KMS-11 (cell line): ENCODE data around the gene SEC24D.

Source experiments
- H2AFZ ChIP-seq: fragments of 200-600 bp; sonication (generic); 2 replicates; pipeline ENCODE4 v1.6.1; 2016; ENCODE audit warnings: antibody characterized with exemption, mixed run types, low read depth
- H3K27ac ChIP-seq: fragments of 200-600 bp; sonication (generic); 2 replicates; pipeline ENCODE4 v1.6.1; 2016; ENCODE audit warnings: mild to moderate bottlenecking, mixed run types
- H3K27me3 ChIP-seq: fragments of 200-600 bp; sonication (generic); 2 replicates; pipeline ENCODE4 v1.6.1; 2017; ENCODE audit warnings: mild to moderate bottlenecking, low read depth, mixed run types, moderate library complexity; ENCODE audit not compliant: insufficient read depth
- H3K36me3 ChIP-seq: fragments of 200-600 bp; sonication (generic); 2 replicates; pipeline ENCODE4 v1.6.1; 2017; ENCODE audit warnings: mild to moderate bottlenecking, mixed run types; ENCODE audit not compliant: insufficient read depth
- H3K4me1 ChIP-seq: fragments of 200-600 bp; sonication (generic); 2 replicates; pipeline ENCODE4 v1.6.1; 2016; ENCODE audit warnings: mild to moderate bottlenecking, low read depth, mixed run types; ENCODE audit not compliant: poor library complexity, severe bottlenecking
- H3K4me2 ChIP-seq: fragments of 200-600 bp; sonication (generic); 2 replicates; pipeline ENCODE4 v1.7.0; 2016; ENCODE audit warnings: mild to moderate bottlenecking, mixed run types
- H3K4me3 ChIP-seq: fragments of 200-600 bp; sonication (generic); IDR thresholded peaks from 2 replicates; pipeline ENCODE4 v1.6.1; 2017; ENCODE audit warnings: low read depth, low read length, mixed read lengths; ENCODE audit not compliant: insufficient read depth
- H3K79me2 ChIP-seq: fragments of 200-600 bp; sonication (generic); 2 replicates; pipeline ENCODE4 v1.6.1; 2016; ENCODE audit warnings: low read depth, mixed run types; ENCODE audit not compliant: insufficient read depth
- H3K9ac ChIP-seq: fragments of 200-600 bp; sonication (generic); 2 replicates; pipeline ENCODE4 v1.6.1; 2016; ENCODE audit warnings: mild to moderate bottlenecking, mixed run types
- H4K20me1 ChIP-seq: fragments of 200-600 bp; sonication (generic); 2 replicates; pipeline ENCODE4 v1.6.1; 2016; ENCODE audit warnings: mild to moderate bottlenecking, mixed run types; ENCODE audit not compliant: insufficient read depth
- CTCF ChIP-seq: fragments of 200-600 bp; sonication (generic); conservative IDR thresholded peaks from 2 replicates; pipeline ENCODE4 v1.6.1; 2017; ENCODE audit warnings: low read depth, mild to moderate bottlenecking, antibody characterized with exemption, low read length, moderate library complexity, mixed read lengths

The SEC24D gene

DNA sequence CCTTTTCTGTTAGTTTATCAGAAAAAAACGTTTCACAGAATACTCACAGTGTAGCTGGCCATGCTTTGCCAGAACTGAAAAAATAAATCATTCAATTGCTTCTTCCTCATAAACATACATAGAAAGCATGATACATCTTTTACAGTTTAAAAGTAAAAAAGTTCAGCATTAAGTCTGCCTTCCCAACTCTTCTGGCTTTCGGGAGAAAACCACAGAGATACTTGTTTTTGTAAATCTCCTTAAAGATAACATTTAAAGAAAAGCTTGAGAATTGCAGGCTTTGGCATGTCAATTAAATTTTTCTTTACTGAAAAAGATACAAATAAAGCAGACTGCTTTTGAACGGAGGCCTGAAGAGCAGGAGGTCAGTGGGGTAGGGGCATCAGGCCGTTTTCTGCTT, 66.8 kb downstream of the SEC24D start:
- H3K36me3 ChIP-seq, result 0 out of 2 replicates have a peak, but pooled peaks cover under 1% of the 10 kb centered on the region
- H3K27ac ChIP-seq, result no peak overlapping the region
- no peak overlapping the region for H3K9ac ChIP-seq
- H3K4me3 ChIP-seq, result no peak overlapping the region
- H4K20me1 ChIP-seq, result no peaks in the 10 kb centered on the region
- no peak for TF ChIP-seq CTCF
- H2AFZ ChIP-seq, result no peak overlapping the region
- H3K79me2 ChIP-seq, result no peaks in the 10 kb centered on the region
- no peaks in the 10 kb centered on the region for H3K4me1 ChIP-seq
- H3K27me3 ChIP-seq, result no peaks in the 10 kb centered on the region
- no peak overlapping the region for H3K4me2 ChIP-seq

- Histone ChIP-seq H3K9ac (no peak overlapping the region), H3K27ac (no peak overlapping the region), H2AFZ (no peak overlapping the region), H3K4me3 (no peak overlapping the region), H3K79me2 (no peaks in the 10 kb centered on the region), H4K20me1 (no peaks in the 10 kb centered on the region), H3K4me2 (no peak overlapping the region), H3K27me3 (no peaks in the 10 kb centered on the region), H3K36me3 (0 out of 2 replicates have a peak, but pooled peaks cover 6% of the 10 kb centered on the region), H3K4me1 (no peaks in the 10 kb centered on the region)
- no peak for TF ChIP-seq CTCF
Measured at GRCh38 chr4:118767109-118767508, 68.8 kb downstream of the SEC24D start.

- Histone ChIP-seq H3K79me2 (no peaks in the 10 kb centered on the region), H3K36me3 (0 out of 2 replicates have a peak, but pooled peaks cover 6% of the 10 kb centered on the region), H3K4me3 (no peak overlapping the region), H3K9ac (no peak overlapping the region), H3K4me1 (peaks cover 15% of the 10 kb centered on the region), H3K4me2 (no peak overlapping the region), H3K27ac (no peak overlapping the region), H3K27me3 (no peaks in the 10 kb centered on the region), H2AFZ (no peak overlapping the region), H4K20me1 (no peaks in the 10 kb centered on the region)
- no peak for TF ChIP-seq CTCF
Measured at GRCh38 chr4:118765399-118765798, 70.5 kb downstream of the SEC24D start.

DNA sequence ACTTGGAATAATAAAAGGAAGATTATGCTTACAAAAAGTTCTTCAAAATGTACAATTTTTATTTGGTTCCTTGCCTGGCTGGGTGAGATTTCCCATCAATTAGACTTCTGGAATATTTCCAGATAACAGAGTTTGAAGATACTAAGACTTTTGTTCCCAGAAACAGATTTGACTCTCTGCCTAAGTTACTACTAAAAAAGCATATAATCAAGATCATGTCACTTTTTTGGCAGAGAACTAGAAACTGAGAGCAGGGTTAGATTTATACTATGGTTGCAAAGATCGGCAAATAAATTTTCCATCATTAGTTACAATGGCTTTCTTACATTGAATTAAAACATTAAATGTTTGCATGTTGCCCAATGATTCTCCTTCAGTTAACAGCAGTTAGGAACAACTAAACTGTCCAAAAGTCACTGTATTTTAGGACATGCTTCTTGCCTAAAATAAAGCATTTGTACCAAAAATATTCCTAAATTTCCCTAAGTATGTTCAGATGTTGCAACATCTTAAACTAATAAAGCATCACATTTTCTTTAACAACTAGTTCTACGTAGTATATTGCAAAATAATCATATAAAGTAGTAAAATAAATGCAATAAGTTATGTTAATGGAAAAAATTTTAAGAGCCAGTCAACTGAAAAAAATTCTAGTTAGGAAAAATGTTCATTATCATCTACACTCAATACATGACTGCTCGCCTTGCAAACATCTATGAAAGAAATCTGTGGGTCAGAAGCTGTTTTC, 73.0 kb downstream of the SEC24D start:
- no peaks in the 10 kb centered on the region for H3K79me2 ChIP-seq

More for the DNA sequence above, 73.0 kb downstream of the SEC24D start:
- H3K4me2 ChIP-seq, result no peak overlapping the region
- no peaks in the 10 kb centered on the region for H3K27me3 ChIP-seq
- H3K27ac ChIP-seq, result no peak overlapping the region
- H3K4me3 ChIP-seq, result no peak overlapping the region
- no peaks in the 10 kb centered on the region for H4K20me1 ChIP-seq
- peaks cover 29% of the 10 kb centered on the region for H3K4me1 ChIP-seq
- H3K9ac ChIP-seq, result no peak overlapping the region
- TF ChIP-seq CTCF, result no peak
- 0 out of 2 replicates have a peak, but pooled peaks cover 6% of the 10 kb centered on the region for H3K36me3 ChIP-seq
- no peak overlapping the region for H2AFZ ChIP-seq
